Stimulated activated naive CD8-positive, alpha-beta T cell treated with anti-CD3 and anti-CD28 coated beads, Interleukin-15, amount 100 ng/mL, for 72 hours (primary cell): Measurements from ENCODE around the gene WSCD2.

ENCODE experiments used
- ATAC-seq: fragments of 150-1000 bp; cut with Tn5 transposase; 2 replicates; pipeline ENCODE4 v1.10.0; 2021; ENCODE audit warnings: mild to moderate bottlenecking, moderate library complexity
- DNase-seq, 2 donors: peaks; one replicate each; pipeline ENCODE4 v3.0.0; 2021 to 2022
- H3K27ac Mint-ChIP-seq, 2 donors: one replicate each; pipeline ENCODE4 v1.8.0; 2022; ENCODE audit warnings: mild to moderate bottlenecking in 2 of 2, mixed read lengths in 2 of 2, moderate library complexity in 2 of 2
- H3K27me3 Mint-ChIP-seq: one replicate; pipeline ENCODE4 v1.8.0; 2022; ENCODE audit warnings: mixed read lengths
- H3K4me1 Mint-ChIP-seq: one replicate; pipeline ENCODE4 v1.8.0; 2022; ENCODE audit warnings: mild to moderate bottlenecking, mixed read lengths
- H3K4me3 Mint-ChIP-seq, 2 donors: one replicate each; pipeline ENCODE4 v1.8.0; 2022; ENCODE audit warnings: mild to moderate bottlenecking in 2 of 2, mixed read lengths in 2 of 2, moderate library complexity in 1 of 2
- H3K9me3 Mint-ChIP-seq, 2 donors: one replicate each; pipeline ENCODE4 v1.8.0; 2022; ENCODE audit warnings: mixed read lengths in 2 of 2

The WSCD2 gene

DNA sequence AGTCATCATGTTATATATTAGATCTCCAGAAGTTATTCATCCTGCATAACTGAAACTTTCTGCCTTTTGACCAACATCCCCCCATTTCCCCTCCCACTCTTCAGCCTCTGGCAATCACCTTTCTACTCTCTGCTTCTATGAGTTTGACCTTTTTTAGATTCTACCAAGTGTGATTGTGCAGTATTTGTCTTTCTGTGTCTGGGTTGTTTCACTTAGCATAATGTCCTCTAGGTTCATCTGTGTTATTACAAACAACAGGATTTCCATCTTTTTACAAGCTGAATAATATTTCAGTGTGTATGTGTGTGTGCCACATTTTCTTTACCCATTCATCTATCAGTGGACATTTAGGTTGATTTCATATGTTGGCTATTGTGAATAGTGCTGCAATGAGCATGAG lies 11.2 kb upstream of the WSCD2 start:
- Mint-ChIP-seq H3K9me3 (peaks cover 0 to 4% of the 10 kb centered on the region in 2 donors), H3K4me1 (no peaks in the 10 kb centered on the region), H3K27me3 (peaks cover 20% of the 10 kb centered on the region), H3K27ac (no peak overlapping the region), H3K4me3 (no peak overlapping the region)
- DNase-seq (no peak), ATAC-seq (no peak)

- H3K4me1 Mint-ChIP-seq: no peaks in the 10 kb centered on the region
- peaks cover 20% of the 10 kb centered on the region for H3K27me3 Mint-ChIP-seq
- no peak overlapping the region for H3K4me3 Mint-ChIP-seq
- ATAC-seq: no peak
- H3K9me3 Mint-ChIP-seq: peaks cover 0 to 4% of the 10 kb centered on the region in 2 donors
- DNase-seq: no peak
- H3K27ac Mint-ChIP-seq: no peak overlapping the region
Observed at GRCh38 chr12:108119126-108119973, 9.7 kb upstream of the WSCD2 start.

DNA sequence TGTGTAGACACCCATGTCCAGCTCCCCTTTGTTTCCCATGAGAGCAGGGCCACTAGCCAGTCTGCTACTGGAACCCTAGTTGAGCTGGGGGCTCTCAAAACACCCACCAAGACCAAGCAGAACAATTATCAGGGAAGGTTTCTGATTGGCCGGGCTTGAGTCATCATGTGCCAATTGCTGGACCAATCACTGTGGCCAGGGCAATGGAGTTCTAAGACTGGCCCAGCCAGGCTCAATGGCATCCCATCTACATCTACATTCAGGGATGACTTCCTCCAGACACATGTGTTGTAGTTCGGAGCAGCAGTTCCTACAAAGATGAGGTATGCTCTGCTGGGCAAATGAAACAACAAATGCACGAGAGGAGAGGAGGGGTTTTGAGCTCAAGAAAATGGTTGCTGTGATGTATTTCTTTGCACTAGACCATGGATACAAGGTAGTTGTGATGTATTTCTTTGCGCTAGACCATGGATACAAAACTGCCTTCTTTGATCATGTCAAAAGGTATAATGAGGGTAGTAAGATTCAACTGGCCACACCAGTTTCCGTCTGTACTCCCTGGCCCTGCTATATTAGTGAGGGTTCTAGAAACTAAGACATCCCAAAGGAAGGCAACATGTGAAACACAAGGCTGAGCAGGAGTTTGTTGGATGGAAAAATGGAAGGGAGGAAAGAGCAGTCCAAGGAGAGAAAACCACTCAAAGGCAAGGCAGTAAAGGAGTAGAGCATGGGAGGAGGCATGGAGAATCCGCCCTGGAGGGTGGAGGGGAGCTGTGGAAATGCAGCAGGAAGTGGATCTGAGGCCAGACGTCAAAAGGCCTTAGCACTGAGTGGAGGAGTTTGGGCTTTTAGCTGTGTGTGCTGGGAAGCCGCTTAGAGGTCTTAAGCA lies 8.9 kb upstream of the WSCD2 start:
- H3K27me3 Mint-ChIP-seq: peaks cover 20% of the 10 kb centered on the region
- ATAC-seq (no peak), DNase-seq (no peak)
- H3K27ac Mint-ChIP-seq: peak overlapping the region in 1 of 2 donors; percentile 9
- peaks cover 0 to 4% of the 10 kb centered on the region in 2 donors for H3K9me3 Mint-ChIP-seq
- H3K4me1 Mint-ChIP-seq: no peaks in the 10 kb centered on the region
- H3K4me3 Mint-ChIP-seq: no peak overlapping the region

- H3K9me3 Mint-ChIP-seq: peaks cover under 1 to 4% of the 10 kb centered on the region in 2 donors
- no peak overlapping the region for H3K27ac Mint-ChIP-seq
- peaks cover 22% of the 10 kb centered on the region for H3K27me3 Mint-ChIP-seq
- no peaks in the 10 kb centered on the region for H3K4me1 Mint-ChIP-seq
- ATAC-seq: no peak
- no peak overlapping the region for H3K4me3 Mint-ChIP-seq
- DNase-seq: no peak
Observed at GRCh38 chr12:108120863-108121165, 8.3 kb upstream of the WSCD2 start.

- H3K9me3 Mint-ChIP-seq: peaks cover 4 to 5% of the 10 kb centered on the region in 2 donors
- ATAC-seq (no peak), DNase-seq (no peak)
- H3K27ac Mint-ChIP-seq: no peak overlapping the region
- H3K4me3 Mint-ChIP-seq: no peak overlapping the region
- H3K27me3 Mint-ChIP-seq: peaks cover 27% of the 10 kb centered on the region
- H3K4me1 Mint-ChIP-seq: no peaks in the 10 kb centered on the region
Observed at GRCh38 chr12:108121320-108121719, 7.8 kb upstream of the WSCD2 start.

DNA sequence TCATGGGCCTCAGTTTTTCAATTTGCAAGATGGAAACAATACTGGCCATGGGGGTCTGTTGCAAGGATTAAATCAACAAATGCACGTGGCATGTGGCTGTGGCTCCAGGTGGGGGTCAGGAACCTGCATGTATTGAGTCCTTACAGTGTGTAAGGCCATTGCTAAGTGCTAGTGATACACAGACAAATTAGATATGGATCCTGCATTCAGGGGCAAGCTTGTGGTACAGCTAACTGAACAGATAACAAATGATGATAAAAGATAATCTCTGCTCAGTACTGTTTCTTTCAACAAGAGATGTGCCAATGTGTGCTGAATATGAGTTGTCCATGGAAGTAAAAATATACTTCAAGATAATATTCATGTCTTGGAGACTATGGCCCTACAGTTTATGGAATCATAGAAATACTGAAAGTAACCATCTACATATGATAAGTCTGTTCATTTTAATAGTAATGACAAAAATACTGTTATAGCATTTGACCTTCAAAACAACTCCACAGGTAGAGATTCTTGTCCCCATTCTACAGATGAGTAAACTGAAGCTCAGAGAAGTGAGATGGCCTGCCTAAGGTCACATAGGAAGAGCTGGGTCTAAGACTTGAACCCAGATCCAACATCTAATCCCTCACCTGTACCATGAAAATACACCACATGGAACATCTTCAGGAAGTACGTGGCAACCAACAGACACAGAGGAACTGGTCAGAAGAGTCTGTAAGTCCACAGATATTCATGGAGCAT lies 7.2 kb upstream of the WSCD2 start:
- Mint-ChIP-seq H3K9me3 (peaks cover 4 to 8% of the 10 kb centered on the region in 2 donors), H3K4me1 (no peaks in the 10 kb centered on the region), H3K4me3 (no peak overlapping the region), H3K27ac (no peak overlapping the region), H3K27me3 (peaks cover 33% of the 10 kb centered on the region)
- no peak for DNase-seq
- no peak for ATAC-seq

DNA sequence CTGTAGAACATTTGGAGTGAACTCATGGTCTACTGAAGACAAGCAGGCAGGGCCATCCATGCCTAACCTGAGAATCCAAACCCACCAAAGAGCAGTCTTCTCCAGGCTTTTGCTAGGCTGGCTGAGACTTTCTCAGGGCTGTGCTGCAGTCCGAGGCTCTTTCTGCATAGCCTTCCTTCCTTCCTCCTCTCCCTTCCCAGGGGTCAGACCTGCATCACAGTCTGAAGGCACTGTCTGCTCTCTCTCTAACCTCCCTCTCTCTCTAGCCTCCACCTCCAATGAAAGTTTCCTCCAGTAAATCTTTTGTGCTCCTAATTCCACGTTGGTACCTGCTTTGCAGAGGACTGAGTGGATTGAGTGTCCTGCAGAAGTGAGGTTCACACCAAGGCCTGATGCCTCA lies 6.4 kb upstream of the WSCD2 start:
- peaks cover 40% of the 10 kb centered on the region for H3K27me3 Mint-ChIP-seq
- no peak overlapping the region for H3K27ac Mint-ChIP-seq
- no peak overlapping the region for H3K4me3 Mint-ChIP-seq
- peaks cover 4 to 8% of the 10 kb centered on the region in 2 donors for H3K9me3 Mint-ChIP-seq
- DNase-seq (no peak), ATAC-seq (no peak)
- H3K4me1 Mint-ChIP-seq: no peaks in the 10 kb centered on the region

DNA sequence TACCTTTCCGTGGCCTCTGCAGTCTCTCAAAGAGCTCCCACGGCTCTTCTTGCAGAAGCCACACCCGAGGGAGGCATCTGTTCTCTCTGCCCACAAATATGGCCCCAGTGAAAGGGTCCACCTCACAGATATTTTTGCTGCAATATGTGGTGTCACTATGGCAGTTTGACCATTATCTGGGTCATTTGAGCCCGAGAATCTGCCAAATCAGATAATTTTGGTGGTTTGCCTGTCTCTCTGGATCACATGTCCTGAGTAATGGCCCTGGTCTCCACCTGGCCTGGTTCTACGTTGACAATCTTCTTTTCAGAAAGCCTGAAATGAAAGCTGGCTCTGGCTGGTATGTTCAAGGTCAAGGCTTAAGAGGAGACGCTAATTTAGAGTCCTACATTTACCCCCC lies 5.7 kb upstream of the WSCD2 start:
- ATAC-seq (no peak), DNase-seq (no peak)
- no peaks in the 10 kb centered on the region for H3K4me1 Mint-ChIP-seq
- peaks cover 48% of the 10 kb centered on the region for H3K27me3 Mint-ChIP-seq
- H3K9me3 Mint-ChIP-seq: peaks cover 4 to 8% of the 10 kb centered on the region in 2 donors
- H3K27ac Mint-ChIP-seq: no peak overlapping the region
- H3K4me3 Mint-ChIP-seq: no peak overlapping the region

GRCh38 chr12:108125073-108125472 lies 4.0 kb upstream of the WSCD2 start:
- H3K27ac Mint-ChIP-seq: no peak overlapping the region
- peaks cover 4% of the 10 kb centered on the region for H3K4me1 Mint-ChIP-seq
- no peak for DNase-seq
- ATAC-seq: no peak
- H3K27me3 Mint-ChIP-seq: peaks cover 59% of the 10 kb centered on the region
- peaks cover 0 to 8% of the 10 kb centered on the region in 2 donors for H3K9me3 Mint-ChIP-seq
- H3K4me3 Mint-ChIP-seq: no peak overlapping the region

GRCh38 chr12:108126212-108126611 lies 2.9 kb upstream of the WSCD2 start:
- Mint-ChIP-seq H3K4me3 (no peak overlapping the region), H3K27ac (no peak overlapping the region), H3K27me3 (peaks cover 59% of the 10 kb centered on the region), H3K4me1 (peaks cover 4% of the 10 kb centered on the region), H3K9me3 (peaks cover 0 to 8% of the 10 kb centered on the region in 2 donors)
- ATAC-seq: no peak
- no peak for DNase-seq

- DNase-seq (no peak), ATAC-seq (no peak)
- Mint-ChIP-seq H3K27me3 (peaks cover 65% of the 10 kb centered on the region), H3K9me3 (peaks cover 0 to 8% of the 10 kb centered on the region in 2 donors), H3K27ac (no peak overlapping the region), H3K4me3 (no peak overlapping the region), H3K4me1 (peaks cover 4% of the 10 kb centered on the region)
Observed at GRCh38 chr12:108126990-108127501, 2.0 kb upstream of the WSCD2 start.

DNA sequence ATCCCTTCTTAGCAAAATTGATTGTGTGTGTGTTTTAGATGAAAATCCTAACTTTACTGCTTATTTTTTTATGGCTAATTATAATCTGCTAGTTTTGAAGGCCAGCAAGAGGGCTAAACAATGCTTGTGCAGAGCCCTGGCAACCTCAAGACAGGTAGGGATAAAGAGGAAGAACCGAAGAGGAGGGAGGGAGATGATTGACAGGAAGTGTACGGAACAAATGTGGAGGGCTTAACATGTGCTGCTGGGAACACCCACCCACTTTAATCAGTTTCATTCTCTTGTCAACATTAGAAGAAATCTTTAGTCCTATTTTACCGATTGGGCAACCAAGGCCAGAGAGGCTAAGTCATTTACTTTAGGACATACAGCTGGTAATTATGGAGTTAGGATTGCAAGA lies 1.4 kb upstream of the WSCD2 start:
- H3K4me1 Mint-ChIP-seq: peaks cover 4% of the 10 kb centered on the region
- DNase-seq: no peak
- ATAC-seq: no peak
- no peak overlapping the region for H3K27ac Mint-ChIP-seq
- H3K4me3 Mint-ChIP-seq: no peak overlapping the region
- peaks cover 71% of the 10 kb centered on the region for H3K27me3 Mint-ChIP-seq
- H3K9me3 Mint-ChIP-seq: peaks cover 0 to 8% of the 10 kb centered on the region in 2 donors

GRCh38 chr12:108128221-108129016 lies 669 bp upstream of the WSCD2 start:
- H3K4me3 Mint-ChIP-seq: no peak overlapping the region
- no peak overlapping the region for H3K27ac Mint-ChIP-seq
- H3K9me3 Mint-ChIP-seq: peaks cover 0 to 8% of the 10 kb centered on the region in 2 donors
- DNase-seq: no peak
- ATAC-seq: no peak
- H3K4me1 Mint-ChIP-seq: peaks cover 4% of the 10 kb centered on the region
- peaks cover 78% of the 10 kb centered on the region for H3K27me3 Mint-ChIP-seq

- Mint-ChIP-seq H3K27me3 (peaks cover 92% of the 10 kb centered on the region), H3K9me3 (peaks cover 0 to 5% of the 10 kb centered on the region in 2 donors), H3K4me1 (peaks cover 4% of the 10 kb centered on the region), H3K4me3 (no peak overlapping the region), H3K27ac (no peak overlapping the region)
- DNase-seq (no peak), ATAC-seq (no peak)
Observed at GRCh38 chr12:108131035-108131434, 1.9 kb downstream of the WSCD2 start.

DNA sequence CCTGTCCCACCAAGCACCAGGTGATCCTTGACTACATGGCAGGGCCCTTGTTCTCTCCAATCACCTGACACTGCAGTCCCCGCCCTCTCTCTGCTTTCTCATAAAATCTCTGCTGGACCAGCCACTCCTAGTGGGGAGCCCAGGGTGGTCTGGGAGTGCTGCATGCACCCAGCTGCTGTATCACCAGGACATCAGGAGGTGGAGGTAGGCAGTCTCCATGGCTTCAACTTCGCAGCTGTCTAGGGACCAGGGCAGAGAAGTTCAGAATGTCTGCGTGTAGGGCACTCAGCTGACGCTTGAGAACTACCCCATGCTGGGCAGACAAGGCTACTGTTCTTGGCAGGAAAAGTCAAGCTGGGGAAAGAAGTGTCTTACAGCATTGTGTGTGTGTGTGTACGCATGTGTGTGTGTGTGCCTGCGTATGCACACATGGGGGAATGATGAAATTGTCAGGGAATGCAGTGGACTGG lies 2.6 kb downstream of the WSCD2 start:
- no peak for ATAC-seq
- H3K4me3 Mint-ChIP-seq: no peak overlapping the region
- H3K4me1 Mint-ChIP-seq: peaks cover 4% of the 10 kb centered on the region
- H3K9me3 Mint-ChIP-seq: no peaks in the 10 kb centered on the region
- no peak overlapping the region for H3K27ac Mint-ChIP-seq
- peaks cover 92% of the 10 kb centered on the region for H3K27me3 Mint-ChIP-seq
- no peak for DNase-seq
